ENCODE results near the gene ONECUT2.

The ONECUT2 gene

DNA sequence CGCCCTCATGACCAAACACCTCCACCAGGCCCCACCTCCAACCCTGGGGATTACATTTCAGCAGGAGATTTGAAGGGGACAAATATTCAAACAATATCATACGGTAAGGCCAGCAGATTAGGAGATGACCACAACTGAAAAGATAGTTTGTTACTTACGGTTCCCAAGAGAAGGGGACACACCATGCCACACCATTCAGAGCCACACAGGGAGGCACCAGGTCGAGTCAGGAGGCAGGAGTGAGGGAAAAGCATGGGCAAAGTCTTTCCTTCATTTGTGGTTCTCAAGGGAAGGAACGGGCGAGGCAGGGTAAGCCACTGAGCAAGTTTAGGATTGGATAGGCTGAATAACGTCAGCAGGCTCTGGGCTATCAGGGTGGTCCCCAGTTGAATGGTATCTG, 94.0 kb downstream of the ONECUT2 start:
- no peak for DNase-seq (ENCODE audit: low spot score)

DNA sequence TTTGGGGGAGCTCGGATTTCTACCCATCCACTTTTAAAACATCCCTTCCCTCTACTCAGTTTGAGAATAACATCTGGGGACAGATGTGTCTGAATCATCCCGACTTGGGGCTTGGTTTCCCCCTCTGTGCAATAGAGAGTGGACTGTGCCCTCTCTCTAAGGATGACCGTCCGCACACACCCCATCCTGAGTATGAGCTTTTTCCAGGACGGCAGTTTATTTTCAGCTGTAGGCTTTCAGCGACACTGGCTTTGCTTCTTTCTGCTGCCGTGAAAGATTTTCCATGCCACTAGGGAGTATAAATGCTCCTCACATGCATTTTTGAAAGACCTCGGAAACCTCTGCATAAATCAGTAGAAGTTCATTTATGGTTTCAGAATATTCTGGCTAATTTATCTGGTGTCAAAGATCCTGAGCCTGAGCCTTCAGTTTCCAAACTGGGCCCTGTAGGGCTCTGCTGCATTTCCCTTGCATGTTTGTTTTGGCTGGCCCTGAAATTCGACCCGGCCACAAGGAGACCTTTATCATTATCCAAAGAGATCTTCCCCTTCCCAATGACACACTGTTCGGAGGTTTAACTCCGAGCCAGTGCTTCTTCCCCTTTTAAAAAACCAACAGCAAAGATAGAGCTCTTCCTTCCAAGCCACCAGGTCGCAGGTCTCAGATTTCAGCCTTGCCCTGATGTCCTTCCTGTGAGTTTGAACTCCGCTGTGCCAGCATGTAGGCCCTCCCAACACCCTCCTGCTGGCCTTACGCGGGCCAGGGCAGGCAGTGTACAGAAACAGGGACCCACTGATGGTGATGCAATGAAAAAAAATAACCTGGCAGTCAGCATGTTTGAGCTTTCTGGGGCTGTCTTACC, 98.1 kb downstream of the ONECUT2 start:
- DNase-seq (ENCODE audit: low spot score), result no peak

DNA sequence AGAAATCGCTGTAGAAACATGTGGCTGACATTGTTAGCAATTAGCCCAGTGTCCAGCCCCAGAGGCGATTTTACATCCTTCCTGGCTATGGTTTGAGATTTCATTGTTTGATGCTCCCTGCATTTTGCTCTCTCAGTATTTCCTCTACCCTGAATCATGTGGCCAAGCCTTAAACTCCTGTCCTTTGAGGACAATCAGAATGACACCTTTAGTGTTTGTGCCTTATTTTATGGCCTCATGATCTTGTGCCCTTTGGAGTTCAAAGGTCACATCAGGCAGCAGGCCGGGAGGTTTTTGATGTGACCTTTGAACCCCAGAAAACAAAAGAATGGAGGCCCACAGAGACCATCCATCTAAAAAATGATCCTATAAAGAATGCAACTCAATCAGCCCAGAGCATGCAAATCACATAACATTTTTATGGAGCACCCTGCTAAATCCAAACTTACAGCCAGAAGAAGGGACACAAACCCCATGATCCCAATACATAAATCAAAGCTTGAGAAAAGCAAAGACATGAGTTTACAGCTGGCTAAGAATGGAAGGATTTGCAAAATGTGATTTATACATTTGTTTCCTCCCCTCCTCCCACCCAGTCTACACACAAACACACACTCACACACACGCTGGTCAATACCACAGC, 98.8 kb downstream of the ONECUT2 start:
- DNase-seq (ENCODE audit: low spot score), result no peak

DNA sequence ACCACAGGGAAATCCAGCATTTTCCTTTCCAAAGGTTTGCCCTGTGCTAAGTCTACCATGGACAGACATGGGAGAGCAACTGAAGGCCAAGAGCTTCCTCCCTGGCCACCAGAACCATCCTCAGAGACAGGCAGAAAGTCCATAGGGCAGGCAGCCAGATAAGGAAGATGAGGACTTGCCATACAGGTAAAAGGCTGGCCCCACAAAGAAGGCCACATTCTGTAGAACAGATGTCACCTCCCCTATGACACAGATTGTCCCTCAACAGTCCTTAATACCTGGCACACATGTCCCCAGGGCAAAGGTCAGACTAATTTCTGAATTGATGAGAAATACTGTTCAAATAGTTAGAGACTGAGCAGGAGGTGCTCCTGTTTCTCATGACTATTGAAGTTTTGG, 99.3 kb downstream of the ONECUT2 start:
- DNase-seq (ENCODE audit: low spot score), result no peak

DNA sequence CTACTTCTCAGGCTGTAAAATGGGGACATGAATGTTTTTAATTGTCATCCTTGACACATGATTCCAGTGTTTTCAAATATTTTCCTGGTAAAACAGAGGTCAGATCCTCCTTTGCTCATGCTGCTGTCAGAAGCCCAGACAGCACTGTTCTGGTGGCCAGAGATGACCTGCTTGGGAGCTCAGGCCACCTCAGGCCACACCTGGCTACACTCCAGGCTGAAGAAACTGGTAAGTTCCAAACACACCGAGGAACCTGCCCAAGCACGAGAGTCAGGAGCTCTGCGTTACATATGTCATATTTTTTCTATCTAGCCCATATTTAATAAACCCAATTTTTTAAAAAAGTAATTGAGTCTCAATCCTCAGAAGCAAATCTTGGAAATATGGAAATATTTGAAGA, 103.4 kb downstream of the ONECUT2 start:
- DNase-seq (ENCODE audit: low spot score), result no peak

DNA sequence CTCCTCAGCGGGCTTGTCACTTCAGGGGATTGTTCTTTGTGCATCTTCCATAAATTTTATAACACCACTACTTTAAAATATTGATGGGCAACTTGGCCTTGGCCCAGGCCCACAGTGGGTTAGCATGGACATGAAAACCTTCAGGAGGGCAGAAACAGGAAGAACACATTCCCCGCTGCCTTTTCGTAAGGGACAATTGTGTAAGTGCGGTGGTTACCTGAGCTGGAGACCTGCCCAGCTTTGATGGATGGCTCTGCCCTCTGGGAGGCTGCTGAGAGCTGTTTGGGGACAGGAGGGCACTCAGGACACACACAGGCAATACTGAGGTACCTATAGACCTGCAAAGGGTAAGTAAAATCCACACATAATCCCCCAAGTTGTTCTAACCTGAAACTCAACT, 104.5 kb downstream of the ONECUT2 start:
- no peak for DNase-seq (ENCODE audit: low spot score)

Data from GM03348 (cell line).